Measurements from ENCODE around the gene ATOX1. TPM values are rescaled to one million over a fixed set of nuclear protein-coding genes. Genes with fewer than 3 reads are reported as not detected.

The ATOX1 gene
- total and polyA plus RNA-seq, 2 of the 8 experiments (the other 6 are each of a cell fraction or from before 2014, with no cell fraction given) = 79.9 to 232 TPM

Small RNAs within 50 kb of the gene (small RNA-seq; reads per million reads assigned to genes)
- gene RN7SKP232 (ENCODE audit: insufficient read depth) = not detected

Other genes starting within 250 kb of the ATOX1 start
- gene FAT2, start 167.3 kb downstream of the ATOX1 start, total RNA-seq (2021; fragmentation: NEBNext Ultra II Directional; extraction: Animal tissue kit (Norgen Biotek cat#: 25700)) = 0.29 and 0.30 TPM in 2 replicates
- gene FAT2, start 167.3 kb downstream of the ATOX1 start, polyA plus RNA-seq (2011; rRNA removed) = 0.09 and 0.12 TPM in 2 replicates
- gene SPARC, start 71.7 kb downstream of the ATOX1 start, total RNA-seq (2021; fragmentation: NEBNext Ultra II Directional; extraction: Animal tissue kit (Norgen Biotek cat#: 25700)) = 438 and 452 TPM in 2 replicates
- 375 and 434 TPM in 2 replicates for gene SPARC, start 71.7 kb downstream of the ATOX1 start, polyA plus RNA-seq (2011; rRNA removed)
- 516 and 529 TPM in 2 replicates for gene G3BP1, start 13.3 kb upstream of the ATOX1 start, total RNA-seq (2021; fragmentation: NEBNext Ultra II Directional; extraction: Animal tissue kit (Norgen Biotek cat#: 25700))
- 57.0 and 71.2 TPM in 2 replicates for gene G3BP1, start 13.3 kb upstream of the ATOX1 start, polyA plus RNA-seq (2011; rRNA removed)
- gene GLRA1, start 166.2 kb upstream of the ATOX1 start, total RNA-seq (2021; fragmentation: NEBNext Ultra II Directional; extraction: Animal tissue kit (Norgen Biotek cat#: 25700)) = not detected in 2 replicates
- gene GLRA1, start 166.2 kb upstream of the ATOX1 start, polyA plus RNA-seq (2011; rRNA removed) = not detected in 2 replicates

Measured in H1 (cell line).